NCI-H2227 (cell line): ENCODE measurements around the gene SOS2.

Experiments
- DNase-seq: peaks from one replicate; lab custom pipeline; 2025; ENCODE audit not compliant: unreplicated experiment; lab: John Stamatoyannopoulos, UW

Gene SOS2

GRCh38 chr14:50116966-50117365, 114.4 kb downstream of the SOS2 start:
- peak; percentile 43 for DNase-seq

DNA sequence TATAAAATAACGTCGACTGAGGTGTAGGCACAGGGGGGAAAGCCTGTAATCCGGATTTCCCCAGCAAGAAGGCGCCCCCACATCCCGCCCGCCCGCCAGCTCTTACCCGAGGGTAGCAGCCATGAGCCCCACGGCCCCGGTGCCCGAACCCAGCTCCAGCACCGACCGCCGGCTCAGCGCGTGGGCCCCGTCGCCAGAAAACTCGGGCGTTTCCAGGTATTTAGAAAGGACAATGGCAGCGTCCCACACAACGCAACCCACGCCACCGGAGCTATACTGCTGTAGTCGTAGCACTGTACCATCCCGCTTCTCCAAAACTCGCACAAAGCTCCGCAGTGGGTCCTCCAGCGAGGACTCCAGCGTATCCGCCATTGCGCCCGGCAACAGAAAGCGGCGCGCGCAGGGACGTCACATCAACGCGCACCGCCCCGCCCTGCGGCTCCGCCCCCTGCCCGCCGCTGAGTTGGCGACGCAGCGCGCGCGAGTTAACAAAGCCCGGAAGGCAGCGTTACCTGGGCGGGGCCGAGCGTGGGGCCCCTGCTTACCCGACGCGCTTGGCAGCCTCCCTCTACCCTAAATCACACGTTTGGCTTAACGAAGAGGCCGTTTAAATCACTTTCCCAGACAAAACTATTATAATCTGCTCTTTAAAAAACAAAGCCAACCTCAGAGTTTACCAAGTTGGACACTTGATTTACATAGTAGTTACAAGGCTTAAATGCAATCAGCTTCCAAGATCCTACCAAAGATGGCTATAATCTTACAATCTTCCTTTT, 115.0 kb downstream of the SOS2 start, which contains the start of gene VCPKMT:
VCPKMT (minus strand) TSS at position 392 of the 776 bp plus-strand sequence; CDS start at position 372, 20 bp downstream.
- DNase-seq: peak; percentile 97

GRCh38 chr14:50113381-50114035, 117.9 kb downstream of the SOS2 start:
- DNase-seq: no peak

DNA sequence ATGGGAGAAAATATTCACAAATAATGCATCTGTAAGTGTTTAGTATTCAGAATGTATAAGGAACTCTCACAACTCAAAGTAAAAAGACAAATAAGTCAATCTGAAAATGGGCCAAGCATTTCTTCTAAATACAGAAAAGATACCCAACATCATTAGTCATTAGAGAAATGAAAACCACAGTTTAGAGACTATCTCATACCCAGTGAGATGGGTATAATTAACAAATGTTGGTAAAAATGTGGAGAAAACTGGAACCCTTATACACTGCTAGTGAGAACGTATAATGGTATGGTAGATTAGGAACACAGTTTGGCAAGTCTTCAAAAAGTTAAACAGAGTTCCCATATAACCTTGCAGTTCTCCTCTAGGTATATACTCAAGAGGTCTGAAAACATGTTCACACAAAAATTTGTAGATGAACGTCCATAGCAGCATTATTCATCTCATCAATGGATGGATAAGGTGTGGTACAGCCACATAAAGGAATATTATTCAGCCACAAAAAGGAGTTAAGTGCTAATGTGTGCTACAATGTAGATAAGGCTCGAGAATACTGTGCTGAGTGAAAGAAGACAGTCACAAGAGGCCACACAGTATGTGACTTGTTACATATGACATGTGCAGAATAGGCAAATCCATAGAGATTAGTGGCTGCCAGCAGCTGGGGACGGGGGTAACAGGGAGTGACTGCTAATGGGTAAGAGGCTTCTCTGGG, 120.9 kb downstream of the SOS2 start:
- no peak for DNase-seq

GRCh38 chr14:50109342-50109741, 122.0 kb downstream of the SOS2 start:
- DNase-seq: peak; percentile 10

DNA sequence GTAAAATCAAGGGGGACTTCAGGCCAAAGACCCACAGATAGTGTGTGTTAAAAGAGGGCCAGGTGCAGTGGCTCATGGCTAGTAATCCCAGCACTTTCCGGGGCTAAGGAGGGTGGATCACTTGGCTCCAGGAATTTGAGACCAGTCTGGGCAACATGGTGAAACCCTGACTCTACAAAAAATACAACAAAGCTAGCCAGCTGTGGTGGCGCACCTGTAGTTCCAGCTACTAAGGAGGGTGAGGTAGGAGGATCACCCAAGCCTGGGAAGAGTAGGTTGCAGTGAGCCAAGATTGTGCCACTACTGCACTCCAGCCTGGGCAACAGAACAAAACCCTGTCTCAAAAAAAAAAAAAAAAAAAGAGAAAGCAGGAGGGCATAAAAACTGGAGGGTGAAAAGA, 123.5 kb downstream of the SOS2 start:
- DNase-seq: no peak

- DNase-seq: no peak
These were observed 125.2 kb downstream of the SOS2 start for GRCh38 chr14:50106178-50106577.

GRCh38 chr14:50103558-50103957, 127.8 kb downstream of the SOS2 start:
- no peak for DNase-seq

- no peak for DNase-seq
These were observed 130.0 kb downstream of the SOS2 start for GRCh38 chr14:50101417-50101816.

GRCh38 chr14:50100805-50101204, 130.6 kb downstream of the SOS2 start:
- no peak for DNase-seq

- DNase-seq: no peak
These were observed 132.0 kb downstream of the SOS2 start for GRCh38 chr14:50099335-50099734.

- no peak for DNase-seq
These were observed 135.5 kb downstream of the SOS2 start for GRCh38 chr14:50095895-50096294.

DNA sequence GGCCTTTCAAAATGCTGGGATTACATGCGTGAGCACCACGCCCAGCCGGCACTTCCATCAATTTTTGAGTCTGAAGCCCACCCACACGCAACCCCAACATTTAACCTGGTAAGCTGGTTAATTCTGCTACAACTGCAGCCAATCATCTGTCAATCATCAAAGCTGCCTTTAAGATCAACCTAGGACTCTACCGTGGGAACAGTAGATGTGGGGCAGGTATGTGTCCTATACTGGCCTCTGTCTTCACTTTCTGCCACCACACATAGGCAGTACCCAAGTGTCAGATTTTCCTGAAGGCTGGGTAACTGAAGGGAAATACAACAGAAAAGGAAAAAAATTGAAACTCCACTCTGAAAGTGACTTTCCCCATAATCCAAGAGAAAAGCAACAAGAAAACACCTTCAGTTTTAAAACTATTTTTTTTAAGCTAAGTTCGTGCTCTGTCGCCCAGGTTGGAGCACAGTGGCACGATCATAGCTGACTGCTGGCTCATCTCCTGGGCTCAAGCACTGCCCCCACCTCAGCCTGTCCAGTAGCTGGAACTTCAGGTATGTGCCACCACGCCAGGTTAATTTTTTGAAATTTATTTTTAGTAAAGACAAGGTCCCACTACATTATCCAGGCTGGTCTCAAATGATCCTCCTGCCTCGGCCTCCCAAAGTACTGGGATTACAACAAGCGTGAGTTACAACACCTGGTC, 137.2 kb downstream of the SOS2 start:
- no peak for DNase-seq

DNA sequence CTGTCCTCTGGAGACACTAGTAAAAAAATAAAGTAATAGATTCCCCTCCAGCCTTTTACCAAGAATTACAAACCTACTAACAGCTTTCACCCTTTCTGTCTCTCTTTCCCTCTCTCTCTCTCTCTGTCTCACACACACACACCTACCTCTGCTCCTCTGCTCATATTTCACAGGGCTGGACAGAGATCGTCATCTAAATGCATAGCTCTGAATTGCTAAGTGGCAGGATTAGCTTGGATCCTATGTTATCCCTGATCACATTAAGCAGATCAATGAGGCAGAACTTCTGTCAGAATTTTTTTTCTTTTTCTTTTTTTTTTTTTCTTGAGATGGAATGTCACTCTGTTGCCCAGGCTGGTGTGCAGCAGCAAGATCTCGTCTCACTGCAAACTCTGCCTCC, 137.9 kb downstream of the SOS2 start:
- DNase-seq: no peak

- no peak for DNase-seq
These were observed 139.3 kb downstream of the SOS2 start for GRCh38 chr14:50092006-50092555.

DNA sequence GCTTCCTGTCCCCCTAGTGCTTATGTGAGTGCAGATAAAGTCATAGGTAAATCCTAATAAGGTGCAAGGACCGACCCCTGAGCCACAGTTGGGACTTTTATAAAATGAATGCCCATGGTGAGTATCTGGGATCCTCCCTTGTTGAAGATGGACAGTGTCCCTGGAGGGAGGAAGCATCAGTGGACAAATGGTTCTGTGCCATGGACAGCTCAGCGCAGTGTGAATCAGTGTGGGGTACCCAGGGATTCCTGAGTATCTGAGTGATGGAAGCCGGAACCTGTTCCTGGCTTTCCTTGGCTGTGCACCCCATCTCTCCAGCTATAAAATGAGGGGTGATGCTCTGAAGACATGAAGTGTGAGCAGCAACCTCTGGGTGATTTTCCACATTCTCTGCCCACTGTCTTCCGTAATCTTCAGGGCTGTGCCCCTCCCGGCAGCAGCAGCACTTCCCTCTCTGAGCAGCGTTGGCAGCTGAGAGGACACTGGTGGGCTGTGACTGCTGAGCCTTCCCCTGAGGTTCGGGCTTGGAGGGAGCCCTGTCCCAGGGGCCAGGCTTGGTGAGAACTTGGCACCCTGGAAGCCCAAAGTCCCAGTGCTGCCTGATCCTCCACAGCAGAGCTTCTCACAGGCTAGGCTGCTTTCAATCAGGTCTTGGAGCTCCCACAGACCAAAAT, 140.0 kb downstream of the SOS2 start:
- no peak for DNase-seq

GRCh38 chr14:50089208-50089607, 142.2 kb downstream of the SOS2 start:
- DNase-seq: no peak

GRCh38 chr14:50088731-50089130, 142.6 kb downstream of the SOS2 start:
- no peak for DNase-seq

GRCh38 chr14:50088117-50088515, 143.3 kb downstream of the SOS2 start:
- no peak for DNase-seq

DNA sequence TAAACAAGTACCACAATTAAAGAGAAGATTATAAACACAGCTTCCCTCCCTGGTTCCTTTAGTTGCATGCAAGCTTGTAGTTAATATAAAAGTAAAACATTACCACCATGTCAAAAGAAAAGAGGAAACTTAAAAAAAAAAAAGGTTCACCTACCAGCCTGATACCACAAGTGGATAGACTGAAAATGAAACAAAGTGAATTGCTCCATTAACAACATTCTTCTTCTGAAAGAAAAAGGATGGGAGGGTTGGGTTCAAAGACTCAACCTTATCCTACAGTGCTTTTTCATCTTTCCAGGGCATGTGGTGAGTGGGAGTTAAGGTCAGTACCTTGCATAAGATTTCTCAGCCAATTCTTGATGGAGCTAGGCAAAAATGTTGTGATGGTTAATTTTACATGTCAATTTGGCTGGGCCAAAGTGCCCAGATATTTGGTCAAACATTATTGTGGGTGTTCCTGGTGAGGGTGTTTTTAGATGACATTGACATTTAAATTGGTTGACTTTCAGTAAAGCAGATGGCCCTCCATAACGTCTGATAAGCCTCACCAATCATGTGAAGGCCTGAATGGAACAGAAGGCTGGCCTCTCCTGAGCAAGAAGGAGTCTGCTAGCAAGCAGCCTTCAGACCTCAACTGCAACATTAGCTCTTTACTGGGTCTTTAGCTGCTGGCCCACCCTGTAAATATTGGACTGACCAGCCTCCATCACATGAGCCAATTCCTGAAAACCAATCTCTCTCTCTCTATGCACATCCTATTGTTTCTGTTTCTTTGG, 143.8 kb downstream of the SOS2 start:
- no peak for DNase-seq
